GM18511 (cell line): ENCODE results near the gene BEND7.

Source experiments
- ATAC-seq: cut with Tn5 transposase; IDR thresholded peaks from one replicate; pipeline ENCODE4 v1.9.1; 2021; ENCODE audit warnings: mild to moderate bottlenecking, moderate library complexity; ENCODE audit not compliant: unreplicated experiment

Gene BEND7

GRCh38 chr10:13521026-13521425 is 7.8 kb downstream of the BEND7 start:
- no peak for ATAC-seq

GRCh38 chr10:13520194-13520593 is 8.6 kb downstream of the BEND7 start:
- ATAC-seq = no peak

GRCh38 chr10:13518076-13518692 is 10.6 kb downstream of the BEND7 start:
- no peak for ATAC-seq

GRCh38 chr10:13517675-13518074 is 11.1 kb downstream of the BEND7 start:
- ATAC-seq = no peak

- ATAC-seq = no peak
Measured at GRCh38 chr10:13516176-13516575, 12.6 kb downstream of the BEND7 start.

GRCh38 chr10:13515467-13515866 is 13.3 kb downstream of the BEND7 start:
- no peak for ATAC-seq

GRCh38 chr10:13514296-13514695 is 14.5 kb downstream of the BEND7 start:
- no peak for ATAC-seq

GRCh38 chr10:13512564-13512963 is 16.2 kb downstream of the BEND7 start:
- ATAC-seq = no peak

GRCh38 chr10:13511409-13511808 is 17.4 kb downstream of the BEND7 start:
- no peak for ATAC-seq

GRCh38 chr10:13505052-13505680 is 23.6 kb downstream of the BEND7 start:
- no peak for ATAC-seq

- no peak for ATAC-seq
Measured at GRCh38 chr10:13503745-13504463, 24.9 kb downstream of the BEND7 start.

- ATAC-seq = no peak
Measured at GRCh38 chr10:13502380-13502779, 26.4 kb downstream of the BEND7 start.

- ATAC-seq = no peak
Measured at GRCh38 chr10:13500201-13500600, 28.6 kb downstream of the BEND7 start.

- ATAC-seq = no peak
Measured at GRCh38 chr10:13499150-13499549, 29.7 kb downstream of the BEND7 start.

GRCh38 chr10:13496931-13497330 is 31.9 kb downstream of the BEND7 start:
- no peak for ATAC-seq

- no peak for ATAC-seq
Measured at GRCh38 chr10:13496164-13496563, 32.6 kb downstream of the BEND7 start.

GRCh38 chr10:13492493-13493180 is 36.2 kb downstream of the BEND7 start:
- no peak for ATAC-seq

- no peak for ATAC-seq
Measured at GRCh38 chr10:13491747-13492360, 37.0 kb downstream of the BEND7 start.

GRCh38 chr10:13490503-13490902 is 38.3 kb downstream of the BEND7 start:
- ATAC-seq = no peak

GRCh38 chr10:13489035-13489599 is 39.7 kb downstream of the BEND7 start:
- no peak for ATAC-seq

GRCh38 chr10:13485623-13486022 is 43.2 kb downstream of the BEND7 start:
- no peak for ATAC-seq
